Spleen (tissue), 7 donors: ENCODE data around the gene ZBTB4.

Experiments used
- POLR2AphosphoS5 ChIP-seq, 3 donors: sonication (generic); formaldehyde crosslinking; IDR thresholded peaks; one replicate each; pipeline ENCODE4 v1.5.1; 2017; ENCODE audit warnings: antibody characterized with exemption in 3 of 3
- TF ChIP-seq, protein P1 (sequence below), 11 experiments: fragments of 200-600 bp in 7 of 11; fragments of 450-650 bp in 4 of 11; sonication (generic) in 4 of 11; IDR thresholded peaks in 8 of 11; conservative IDR thresholded peaks in 3 of 11; 1 replicate in 7 of 11; 2 replicates in 4 of 11; pipeline versions ENCODE4 v1.4.0 to v1.8.0; 2016 to 2021; ENCODE audit warnings: antibody characterized with exemption in 11 of 11, inconsistent platforms in 4 of 11, mild to moderate bottlenecking in 1 of 11
- donor health status: DM: no; HTN: no; CAD: no; lungs with moderate emphysema.
- donor health status: DM: no; HTN: no; CAD: no.
- donor health status: DM: no; HTN: no; CAD: no.

- TF ChIP-seq POLR2AphosphoS5 (IDR thresholded peaks at IDR 0.05), result no peak
- TF ChIP-seq, protein P1, sequence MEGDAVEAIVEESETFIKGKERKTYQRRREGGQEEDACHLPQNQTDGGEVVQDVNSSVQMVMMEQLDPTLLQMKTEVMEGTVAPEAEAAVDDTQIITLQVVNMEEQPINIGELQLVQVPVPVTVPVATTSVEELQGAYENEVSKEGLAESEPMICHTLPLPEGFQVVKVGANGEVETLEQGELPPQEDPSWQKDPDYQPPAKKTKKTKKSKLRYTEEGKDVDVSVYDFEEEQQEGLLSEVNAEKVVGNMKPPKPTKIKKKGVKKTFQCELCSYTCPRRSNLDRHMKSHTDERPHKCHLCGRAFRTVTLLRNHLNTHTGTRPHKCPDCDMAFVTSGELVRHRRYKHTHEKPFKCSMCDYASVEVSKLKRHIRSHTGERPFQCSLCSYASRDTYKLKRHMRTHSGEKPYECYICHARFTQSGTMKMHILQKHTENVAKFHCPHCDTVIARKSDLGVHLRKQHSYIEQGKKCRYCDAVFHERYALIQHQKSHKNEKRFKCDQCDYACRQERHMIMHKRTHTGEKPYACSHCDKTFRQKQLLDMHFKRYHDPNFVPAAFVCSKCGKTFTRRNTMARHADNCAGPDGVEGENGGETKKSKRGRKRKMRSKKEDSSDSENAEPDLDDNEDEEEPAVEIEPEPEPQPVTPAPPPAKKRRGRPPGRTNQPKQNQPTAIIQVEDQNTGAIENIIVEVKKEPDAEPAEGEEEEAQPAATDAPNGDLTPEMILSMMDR (IDR thresholded peaks at IDR 0.05 in 8 of 11, conservative IDR thresholded peaks at IDR 0.05 in 3 of 11), result no peak
Measured at GRCh38 chr17:7508846-7509245, 29.4 kb upstream of the ZBTB4 start.
